ENCODE results near the gene FLNB. TPM values are rescaled to one million over a fixed set of nuclear protein-coding genes. Genes with fewer than 3 reads are reported as not detected.
A peak's percentile ranks its signal among the peaks of the same experiment; 100 is the strongest.

The FLNB gene, protein sequence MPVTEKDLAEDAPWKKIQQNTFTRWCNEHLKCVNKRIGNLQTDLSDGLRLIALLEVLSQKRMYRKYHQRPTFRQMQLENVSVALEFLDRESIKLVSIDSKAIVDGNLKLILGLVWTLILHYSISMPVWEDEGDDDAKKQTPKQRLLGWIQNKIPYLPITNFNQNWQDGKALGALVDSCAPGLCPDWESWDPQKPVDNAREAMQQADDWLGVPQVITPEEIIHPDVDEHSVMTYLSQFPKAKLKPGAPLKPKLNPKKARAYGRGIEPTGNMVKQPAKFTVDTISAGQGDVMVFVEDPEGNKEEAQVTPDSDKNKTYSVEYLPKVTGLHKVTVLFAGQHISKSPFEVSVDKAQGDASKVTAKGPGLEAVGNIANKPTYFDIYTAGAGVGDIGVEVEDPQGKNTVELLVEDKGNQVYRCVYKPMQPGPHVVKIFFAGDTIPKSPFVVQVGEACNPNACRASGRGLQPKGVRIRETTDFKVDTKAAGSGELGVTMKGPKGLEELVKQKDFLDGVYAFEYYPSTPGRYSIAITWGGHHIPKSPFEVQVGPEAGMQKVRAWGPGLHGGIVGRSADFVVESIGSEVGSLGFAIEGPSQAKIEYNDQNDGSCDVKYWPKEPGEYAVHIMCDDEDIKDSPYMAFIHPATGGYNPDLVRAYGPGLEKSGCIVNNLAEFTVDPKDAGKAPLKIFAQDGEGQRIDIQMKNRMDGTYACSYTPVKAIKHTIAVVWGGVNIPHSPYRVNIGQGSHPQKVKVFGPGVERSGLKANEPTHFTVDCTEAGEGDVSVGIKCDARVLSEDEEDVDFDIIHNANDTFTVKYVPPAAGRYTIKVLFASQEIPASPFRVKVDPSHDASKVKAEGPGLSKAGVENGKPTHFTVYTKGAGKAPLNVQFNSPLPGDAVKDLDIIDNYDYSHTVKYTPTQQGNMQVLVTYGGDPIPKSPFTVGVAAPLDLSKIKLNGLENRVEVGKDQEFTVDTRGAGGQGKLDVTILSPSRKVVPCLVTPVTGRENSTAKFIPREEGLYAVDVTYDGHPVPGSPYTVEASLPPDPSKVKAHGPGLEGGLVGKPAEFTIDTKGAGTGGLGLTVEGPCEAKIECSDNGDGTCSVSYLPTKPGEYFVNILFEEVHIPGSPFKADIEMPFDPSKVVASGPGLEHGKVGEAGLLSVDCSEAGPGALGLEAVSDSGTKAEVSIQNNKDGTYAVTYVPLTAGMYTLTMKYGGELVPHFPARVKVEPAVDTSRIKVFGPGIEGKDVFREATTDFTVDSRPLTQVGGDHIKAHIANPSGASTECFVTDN (N-terminal part only)
- 514 TPM for total RNA-seq

DNA sequence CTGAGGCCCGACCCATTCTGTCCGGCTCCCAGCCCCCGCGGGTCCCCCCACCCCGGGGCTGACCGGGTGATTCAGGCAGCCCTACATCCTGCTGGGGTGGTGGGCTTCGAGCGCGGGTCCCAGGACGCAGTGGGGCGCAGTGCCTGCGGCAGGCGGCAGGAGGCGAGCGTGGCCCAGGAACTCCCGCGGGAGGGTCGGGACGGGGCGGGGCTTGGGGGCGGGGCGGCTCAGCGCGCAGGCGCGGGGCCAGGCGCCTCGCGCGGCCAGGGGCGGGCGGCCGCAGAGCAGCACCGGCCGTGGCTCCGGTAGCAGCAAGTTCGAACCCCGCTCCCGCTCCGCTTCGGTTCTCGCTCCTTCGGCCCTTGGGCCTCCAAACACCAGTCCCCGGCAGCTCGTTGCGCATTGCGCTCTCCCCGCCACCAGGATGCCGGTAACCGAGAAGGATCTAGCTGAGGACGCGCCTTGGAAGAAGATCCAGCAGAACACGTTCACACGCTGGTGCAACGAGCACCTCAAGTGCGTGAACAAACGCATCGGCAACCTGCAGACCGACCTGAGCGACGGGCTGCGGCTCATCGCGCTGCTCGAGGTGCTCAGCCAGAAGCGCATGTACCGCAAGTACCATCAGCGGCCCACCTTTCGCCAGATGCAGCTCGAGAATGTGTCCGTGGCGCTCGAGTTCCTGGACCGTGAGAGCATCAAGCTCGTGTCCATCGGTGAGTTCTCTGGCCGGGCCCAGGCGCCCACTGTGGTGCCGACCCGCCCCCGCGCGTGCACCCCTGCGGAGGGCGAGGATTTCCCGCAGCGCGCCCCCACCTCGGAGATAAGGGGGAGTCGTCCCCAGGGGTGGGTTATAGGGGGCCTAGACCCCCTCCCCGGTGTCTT, at the start of gene FLNB:
TSS of gene FLNB (plus strand) at position 282 of the 885 bp plus-strand sequence. CDS start at position 425, 143 bp downstream.
- intact Hi-C loops (cut with DNase I) = loop anchor here (5.0 kb wide), 1 partner anchor 169 kb away; no protein-coding TSS in a partner anchor
- ATAC-seq (peak; percentile 82), DNase-seq (ENCODE audit: low spot score) (peak; percentile 81)

GRCh38 chr3:57958642-57959422, 49.4 kb upstream of the FLNB start:
- no peak for DNase-seq (ENCODE audit: low spot score)
- ATAC-seq = peak; percentile 42
- intact Hi-C loops (cut with DNase I) = no loop called here

GRCh38 chr3:57959423-57960173, 48.6 kb upstream of the FLNB start:
- ATAC-seq (peak; percentile 69), DNase-seq (ENCODE audit: low spot score) (no peak)
- intact Hi-C loops (cut with DNase I) = no loop called here

GRCh38 chr3:57960174-57960505, 48.1 kb upstream of the FLNB start:
- ATAC-seq (no peak), DNase-seq (ENCODE audit: low spot score) (no peak)
- intact Hi-C loops (cut with DNase I) = no loop called here

- DNase-seq (ENCODE audit: low spot score) = no peak
- no peak for ATAC-seq
- intact Hi-C loops (cut with DNase I) = no loop called here
Measured at GRCh38 chr3:57961177-57961827, 46.9 kb upstream of the FLNB start.

- no peak for DNase-seq (ENCODE audit: low spot score)
- ATAC-seq = no peak
- intact Hi-C loops (cut with DNase I) = no loop called here
Measured at GRCh38 chr3:57961828-57962447, 46.3 kb upstream of the FLNB start.

GRCh38 chr3:57962448-57962834, 45.8 kb upstream of the FLNB start:
- DNase-seq (ENCODE audit: low spot score) (no peak), ATAC-seq (no peak)
- intact Hi-C loops (cut with DNase I) = no loop called here

- ATAC-seq = no peak
- intact Hi-C loops (cut with DNase I) = no loop called here
Measured at GRCh38 chr3:57963811-57964346, 44.3 kb upstream of the FLNB start.

GRCh38 chr3:57966829-57967228, 41.4 kb upstream of the FLNB start:
- ATAC-seq (peak; percentile 71), DNase-seq (ENCODE audit: low spot score) (no peak)
- intact Hi-C loops (cut with DNase I) = no loop called here

More at GRCh38 chr3:57963811-57964346, 44.3 kb upstream of the FLNB start:
- no peak for DNase-seq (ENCODE audit: low spot score)

GRCh38 chr3:57967590-57967989, 40.6 kb upstream of the FLNB start:
- ATAC-seq = no peak
- intact Hi-C loops (cut with DNase I) = no loop called here
- no peak for DNase-seq (ENCODE audit: low spot score)

DNA sequence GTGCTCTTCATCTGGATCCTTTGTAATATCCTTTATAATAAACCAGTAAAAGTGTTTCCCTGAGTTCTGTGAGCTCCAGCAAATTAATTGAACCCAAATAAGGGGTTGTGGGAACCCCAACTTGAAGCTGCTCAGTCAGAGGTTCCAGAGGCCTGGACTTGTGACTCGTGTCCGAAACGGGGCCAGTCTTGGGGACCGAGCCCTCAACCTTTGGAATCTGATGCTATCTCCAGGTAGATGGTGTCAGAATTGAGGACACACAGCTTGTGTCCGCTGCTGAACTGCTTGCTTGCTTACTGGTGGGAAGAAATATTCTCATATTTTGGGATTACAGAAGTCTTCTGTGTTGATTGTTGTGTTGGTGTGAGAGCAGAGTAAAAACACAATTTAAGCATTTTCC, 39.7 kb upstream of the FLNB start:
- ATAC-seq = no peak
- intact Hi-C loops (cut with DNase I) = no loop called here
- DNase-seq (ENCODE audit: low spot score) = no peak

- DNase-seq (ENCODE audit: low spot score) (no peak), ATAC-seq (no peak)
- intact Hi-C loops (cut with DNase I) = no loop called here
Measured at GRCh38 chr3:57971975-57972374, 36.2 kb upstream of the FLNB start.

GRCh38 chr3:57972531-57973111, 35.6 kb upstream of the FLNB start:
- no peak for DNase-seq (ENCODE audit: low spot score)
- intact Hi-C loops (cut with DNase I) = no loop called here
- peak; percentile 45 for ATAC-seq

DNA sequence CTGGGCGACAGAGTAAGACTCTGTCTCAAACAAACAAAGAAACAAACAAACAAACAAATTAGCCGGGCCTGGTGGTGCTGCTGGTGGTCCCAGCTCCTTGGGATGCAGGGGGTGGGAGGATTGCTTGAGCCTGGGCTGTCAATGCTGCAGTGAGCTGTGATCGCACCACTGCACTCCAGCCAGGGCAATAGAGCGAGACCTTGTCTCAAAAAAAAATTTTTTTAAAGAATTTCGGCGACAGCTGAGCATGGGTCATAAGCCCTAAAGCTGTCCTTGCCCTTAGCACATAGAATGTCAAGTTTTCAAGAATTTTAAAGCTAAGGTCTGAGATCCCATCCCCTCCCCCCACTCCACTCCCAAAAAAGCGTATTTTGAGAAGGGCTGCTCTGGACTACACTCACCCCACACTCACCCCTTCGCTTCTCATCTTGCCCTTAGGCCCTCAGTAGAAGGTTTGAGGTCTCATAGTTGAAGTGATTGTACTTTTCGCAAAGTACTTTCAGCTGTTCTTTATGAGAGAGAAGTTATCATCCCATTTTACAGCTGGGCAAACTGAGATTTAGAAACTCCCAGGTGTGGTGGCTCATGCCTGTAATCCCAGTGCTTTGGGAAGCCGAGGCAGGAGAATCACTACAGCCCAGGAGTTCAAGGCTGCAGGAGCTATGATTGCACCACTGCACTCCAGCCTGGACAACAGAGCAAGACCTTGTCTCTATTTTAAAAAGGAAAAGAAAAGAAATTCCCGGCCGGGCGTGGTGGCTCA, 34.3 kb upstream of the FLNB start:
- no peak for ATAC-seq
- DNase-seq (ENCODE audit: low spot score) = no peak
- intact Hi-C loops (cut with DNase I) = no loop called here

Data from sciatic nerve (tissue), 2 donors.